WI38 (cell line): ENCODE data around the gene RXRA.

Experiments used
- H3K4me3 ChIP-seq: 2 replicates; pipeline ENCODE4 v1.5.1; 2011; ENCODE audit warnings: low read depth, mild to moderate bottlenecking, control low read depth, low read length
- CTCF ChIP-seq: IDR thresholded peaks from 2 replicates; pipeline ENCODE4 v1.5.1; 2012; ENCODE audit warnings: low read depth, mild to moderate bottlenecking, control low read depth, low read length

Gene RXRA

DNA sequence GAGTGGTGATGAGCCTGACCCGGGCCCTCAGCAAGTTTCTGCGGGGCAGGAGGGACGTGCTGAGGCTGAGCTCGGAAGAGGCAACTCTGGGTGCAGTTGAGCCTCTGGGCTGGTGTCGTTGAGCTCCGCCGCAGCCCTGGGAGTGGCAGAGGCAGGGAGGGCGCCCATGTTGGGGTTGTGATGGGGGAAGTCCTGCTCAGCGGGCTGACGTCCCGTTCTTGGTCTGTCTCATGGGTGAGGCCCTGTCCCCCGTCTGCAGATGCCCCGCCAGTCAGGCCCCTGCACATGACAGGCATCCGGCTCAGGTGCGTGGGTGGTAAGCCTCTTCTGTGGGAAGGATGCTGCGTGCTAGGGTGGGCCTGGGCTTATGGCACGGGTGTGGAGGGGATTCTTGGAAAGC, 64.3 kb downstream of the RXRA start:
- no peak for TF ChIP-seq CTCF
- H3K4me3 ChIP-seq, result no peak overlapping the region

GRCh38 chr9:134390947-134391318, 64.7 kb downstream of the RXRA start:
- TF ChIP-seq CTCF, result no peak
- no peak overlapping the region for H3K4me3 ChIP-seq

- no peak for TF ChIP-seq CTCF
- H3K4me3 ChIP-seq, result no peak overlapping the region
Observed at GRCh38 chr9:134391319-134392231, 65.3 kb downstream of the RXRA start.

DNA sequence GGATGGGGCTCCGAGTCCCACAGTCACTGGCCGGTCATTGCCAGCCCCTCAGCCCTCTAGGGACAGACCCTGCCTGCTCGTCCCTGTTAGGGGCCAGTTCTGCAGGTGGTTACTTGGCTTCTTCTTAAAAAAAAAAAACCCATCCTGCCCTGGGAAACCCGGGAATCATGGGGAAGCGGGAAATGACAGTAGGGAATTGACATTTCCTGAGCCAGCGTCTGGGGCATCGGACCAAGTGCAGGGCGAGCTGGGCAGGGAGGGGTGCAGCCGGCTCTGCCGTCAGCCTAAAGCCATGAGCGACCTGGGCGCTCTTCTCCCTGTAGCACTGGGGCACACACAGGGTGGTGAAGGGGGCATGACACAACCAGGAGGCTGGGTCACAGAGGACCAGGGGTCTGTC, 66.6 kb downstream of the RXRA start:
- no peak overlapping the region for H3K4me3 ChIP-seq
- no peak for TF ChIP-seq CTCF

DNA sequence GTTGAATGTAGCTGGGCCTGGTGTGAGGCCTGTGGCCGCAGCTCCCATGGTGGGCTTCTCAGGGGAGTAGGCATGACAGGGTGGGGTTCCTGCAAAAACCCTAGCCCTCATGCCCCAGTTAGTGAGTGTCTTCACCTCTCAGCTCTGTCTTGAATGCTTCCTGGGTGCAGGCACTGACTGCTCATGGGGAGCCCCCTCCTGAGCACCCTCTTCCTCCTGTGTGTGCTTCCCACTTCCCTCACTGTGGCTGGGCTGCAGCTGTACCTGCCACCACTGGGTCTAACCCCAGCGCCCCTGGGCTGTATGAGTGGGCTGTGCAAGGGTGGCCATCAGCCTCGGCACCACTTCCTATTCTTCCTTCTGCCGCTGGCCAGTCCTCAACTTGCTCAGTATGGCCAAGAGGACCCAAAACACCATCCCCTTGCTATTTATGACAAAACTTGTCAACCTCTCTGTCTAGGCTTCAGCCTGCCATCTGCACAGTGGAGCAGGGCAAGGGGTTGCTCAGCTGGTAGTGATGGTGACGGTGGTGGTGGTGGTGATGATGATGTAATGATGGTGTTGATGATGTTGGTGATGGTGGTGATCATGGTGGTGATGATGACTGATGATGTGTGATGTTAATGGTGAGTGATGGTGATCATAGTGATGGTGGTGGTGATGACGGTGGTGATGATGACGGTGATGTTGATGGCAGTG, 67.5 kb downstream of the RXRA start:
- no peak overlapping the region for H3K4me3 ChIP-seq
- no peak for TF ChIP-seq CTCF

DNA sequence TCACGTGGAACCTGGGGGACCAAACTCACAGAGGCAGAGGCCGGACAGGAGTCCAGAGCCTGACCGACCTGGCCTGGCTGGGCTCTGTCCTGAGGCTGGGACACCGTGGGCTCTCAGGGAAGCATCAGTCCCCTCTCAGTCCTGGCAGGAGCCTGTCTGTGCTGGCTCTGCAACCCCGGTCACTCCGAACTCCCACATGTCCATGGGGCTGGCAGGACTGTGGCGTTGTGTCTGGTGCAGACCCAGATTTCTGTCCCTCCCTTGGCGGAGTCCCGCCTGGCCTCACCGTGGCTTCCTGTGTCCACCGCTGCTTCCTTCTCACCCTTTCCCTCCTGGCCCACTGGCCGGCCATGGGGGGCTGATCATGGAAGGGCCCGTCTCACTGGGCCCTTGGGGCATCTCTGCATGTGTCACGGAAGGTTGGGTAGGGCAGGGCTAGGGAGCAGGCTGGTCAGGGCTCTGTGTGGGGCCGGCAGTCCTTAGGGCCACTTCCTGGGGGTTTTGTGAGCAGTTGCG, 68.8 kb downstream of the RXRA start:
- TF ChIP-seq CTCF, result no peak
- no peak overlapping the region for H3K4me3 ChIP-seq

- no peak overlapping the region for H3K4me3 ChIP-seq
- no peak for TF ChIP-seq CTCF
Observed at GRCh38 chr9:134395737-134396257, 69.5 kb downstream of the RXRA start.
